Prostate gland (tissue), 2 donors: ENCODE measurements around the gene TMEM255A.

ENCODE experiments used
- POLR2AphosphoS5 ChIP-seq: sonication (generic); formaldehyde crosslinking; IDR thresholded peaks from one replicate; pipeline ENCODE4 v1.6.1; 2017; ENCODE audit warnings: antibody characterized with exemption
- TF ChIP-seq, protein P1 (sequence below), 4 experiments: fragments of 200-600 bp in 2 of 4; fragments of 450-650 bp in 2 of 4; sonication (generic) in 2 of 4; IDR thresholded peaks; 1 replicate in 3 of 4; 2 replicates in 1 of 4; pipeline ENCODE4 v1.5.1; 2016 to 2019; ENCODE audit warnings: antibody characterized with exemption in 4 of 4, mild to moderate bottlenecking in 2 of 4, moderate library complexity in 2 of 4

DNA sequence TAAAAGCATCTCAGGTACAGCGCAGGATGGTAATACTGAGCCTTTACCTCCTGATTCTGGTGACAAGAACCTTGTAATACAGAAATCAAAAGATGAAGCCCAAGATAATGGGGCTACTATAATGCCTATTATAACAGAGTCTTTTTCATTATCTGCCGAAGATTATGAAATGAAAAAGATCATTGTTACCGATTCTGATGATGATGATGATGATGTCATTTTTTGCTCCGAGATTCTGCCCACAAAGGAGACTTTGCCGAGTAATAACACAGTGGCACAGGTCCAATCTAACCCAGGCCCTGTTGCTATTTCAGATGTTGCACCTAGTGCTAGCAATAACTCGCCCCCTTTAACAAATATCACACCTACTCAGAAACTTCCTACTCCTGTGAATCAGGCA, 57.5 kb downstream of the TMEM255A start:
- TF ChIP-seq, protein P1, sequence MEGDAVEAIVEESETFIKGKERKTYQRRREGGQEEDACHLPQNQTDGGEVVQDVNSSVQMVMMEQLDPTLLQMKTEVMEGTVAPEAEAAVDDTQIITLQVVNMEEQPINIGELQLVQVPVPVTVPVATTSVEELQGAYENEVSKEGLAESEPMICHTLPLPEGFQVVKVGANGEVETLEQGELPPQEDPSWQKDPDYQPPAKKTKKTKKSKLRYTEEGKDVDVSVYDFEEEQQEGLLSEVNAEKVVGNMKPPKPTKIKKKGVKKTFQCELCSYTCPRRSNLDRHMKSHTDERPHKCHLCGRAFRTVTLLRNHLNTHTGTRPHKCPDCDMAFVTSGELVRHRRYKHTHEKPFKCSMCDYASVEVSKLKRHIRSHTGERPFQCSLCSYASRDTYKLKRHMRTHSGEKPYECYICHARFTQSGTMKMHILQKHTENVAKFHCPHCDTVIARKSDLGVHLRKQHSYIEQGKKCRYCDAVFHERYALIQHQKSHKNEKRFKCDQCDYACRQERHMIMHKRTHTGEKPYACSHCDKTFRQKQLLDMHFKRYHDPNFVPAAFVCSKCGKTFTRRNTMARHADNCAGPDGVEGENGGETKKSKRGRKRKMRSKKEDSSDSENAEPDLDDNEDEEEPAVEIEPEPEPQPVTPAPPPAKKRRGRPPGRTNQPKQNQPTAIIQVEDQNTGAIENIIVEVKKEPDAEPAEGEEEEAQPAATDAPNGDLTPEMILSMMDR (IDR thresholded peaks at IDR 0.05), result no peak
- TF ChIP-seq POLR2AphosphoS5, result no peak
